Tibial nerve (tissue), 4 donors: Measurements from ENCODE around the gene FRMD4A. TPM values are rescaled to one million over a fixed set of nuclear protein-coding genes. Genes with fewer than 3 reads are reported as not detected.

Experiments used
- DNase-seq, 2 donors: peaks; one replicate each; pipeline ENCODE4 v3.0.0-alpha.2; 2019; ENCODE audit warnings: low spot score in 2 of 2
- H3K27ac ChIP-seq, 4 donors: fragments of 200-600 bp; sonication (generic) in 3 of 4; one replicate each; pipeline ENCODE4 v1.5.1; 2017 to 2019; ENCODE audit warnings: mild to moderate bottlenecking in 1 of 4
- H3K27me3 ChIP-seq, 2 donors: fragments of 200-600 bp; sonication (generic) in 1 of 2; one replicate each; pipeline versions ENCODE4 v1.5.1 to v1.6.0; 2017 to 2019
- H3K36me3 ChIP-seq, 3 donors: fragments of 200-600 bp; sonication (generic); one replicate each; pipeline ENCODE4 v1.5.1; 2018 to 2019
- H3K4me1 ChIP-seq, 4 donors: fragments of 200-600 bp; sonication (generic) in 3 of 4; one replicate each; pipeline ENCODE4 v1.5.1; 2017 to 2019
- H3K4me3 ChIP-seq, 4 donors: fragments of 200-600 bp; sonication (generic) in 3 of 4; one replicate each; pipeline ENCODE4 v1.5.1; 2017 to 2019; ENCODE audit warnings: mild to moderate bottlenecking in 1 of 4, moderate library complexity in 1 of 4
- H3K9me3 ChIP-seq, 4 donors: fragments of 200-600 bp; sonication (generic) in 3 of 4; one replicate each; pipeline ENCODE4 v1.5.1; 2017 to 2019
- CTCF ChIP-seq, 5 experiments: fragments of 200-600 bp in 3 of 5; fragments of 450-650 bp in 2 of 5; sonication (generic) in 3 of 5; IDR thresholded peaks; one replicate each; pipeline ENCODE4 v1.5.1; 2016 to 2019; ENCODE audit warnings: antibody characterized with exemption in 5 of 5, mild to moderate bottlenecking in 3 of 5, moderate library complexity in 2 of 5
- EP300 ChIP-seq, 2 donors: sonication (generic); formaldehyde crosslinking; IDR thresholded peaks; one replicate each; pipeline ENCODE4 v1.6.1; 2017; ENCODE audit warnings: antibody characterized with exemption in 2 of 2, mild to moderate bottlenecking in 1 of 2
- POLR2A ChIP-seq, 2 donors: fragments of 450-650 bp; IDR thresholded peaks; one replicate each; pipeline ENCODE4 v1.6.1; 2017; ENCODE audit warnings: antibody characterized with exemption in 2 of 2, mild to moderate bottlenecking in 2 of 2, moderate library complexity in 2 of 2
- WGBS, 2 donors: methylation state at CpG; one replicate each; pipeline ENCODE4 v1.1.5; 2018; 5-methylcytosine and 5-hydroxymethylcytosine counted together
- total RNA-seq, 4 donors: library from RNA; depleted of rRNA; stranded (reverse); fragments of >200 nt; gene quantifications; one replicate each; pipeline ENCODE4 v1.1.0, GENCODE V29; 2016

Gene FRMD4A
- total RNA-seq, 4 donors from 2014 or later, result 39.8 to 89.7 (median 53.9) TPM

DNA sequence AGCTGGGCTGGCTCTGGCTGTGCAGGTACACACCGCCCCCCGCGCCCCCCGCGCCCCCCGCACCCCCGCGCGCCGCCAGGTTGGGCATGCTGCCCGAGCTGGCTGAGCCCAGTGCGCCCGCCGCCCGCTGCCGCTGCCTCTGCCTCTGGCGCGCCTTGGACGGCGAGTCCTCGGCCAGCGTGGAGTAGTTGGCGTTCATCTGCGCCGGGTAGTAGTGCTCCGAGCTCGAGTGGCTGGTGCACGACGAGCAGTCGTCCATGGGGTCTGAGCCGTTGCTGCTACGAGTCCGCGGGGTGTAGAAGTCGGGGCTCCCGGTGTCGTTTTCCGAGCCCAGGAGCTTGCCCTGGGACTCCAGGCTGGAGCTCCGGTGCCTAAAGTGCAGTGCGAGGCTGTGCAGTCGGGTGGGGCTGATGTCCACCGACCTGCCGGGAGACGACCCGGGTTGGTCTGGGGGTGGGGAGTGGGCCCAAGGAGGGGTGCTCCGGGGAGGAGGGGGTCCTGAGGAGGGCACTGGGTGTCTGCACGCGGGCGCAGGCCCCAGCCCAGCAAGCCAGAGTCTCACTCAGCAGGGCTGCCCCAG is 673.5 kb downstream of the FRMD4A start:
- H3K9me3 ChIP-seq, result no peaks in the 10 kb centered on the region
- DNase-seq, result no peak
- peaks cover 0 to 75% (median 0%) of the 10 kb centered on the region in 3 donors for H3K36me3 ChIP-seq
- H3K27me3 ChIP-seq, result no peaks in the 10 kb centered on the region
- H3K4me1 ChIP-seq, result peaks cover 0 to 28% (median 8%) of the 10 kb centered on the region in 4 donors
- no peak overlapping the region for H3K27ac ChIP-seq
- H3K4me3 ChIP-seq, result no peak overlapping the region
- TF ChIP-seq EP300 (IDR thresholded peaks at IDR 0.05), result no peak
- no peak for TF ChIP-seq POLR2A (IDR thresholded peaks at IDR 0.05)
- TF ChIP-seq CTCF (IDR thresholded peaks at IDR 0.05), result no peak
- 81 to 93% methylated on average over 26 to 46 of the region's 49 CpGs for WGBS, 2 donors

GRCh38 chr10:13656337-13657100 is 674.2 kb downstream of the FRMD4A start:
- H3K27me3 ChIP-seq, result no peaks in the 10 kb centered on the region
- no peak overlapping the region for H3K27ac ChIP-seq
- 91 to 93% methylated on average over 59 to 68 of the region's 68 CpGs for WGBS, 2 donors
- no peak for TF ChIP-seq POLR2A (IDR thresholded peaks at IDR 0.05)
- TF ChIP-seq EP300 (IDR thresholded peaks at IDR 0.05), result no peak
- TF ChIP-seq CTCF (IDR thresholded peaks at IDR 0.05), result no peak
- DNase-seq, result no peak
- H3K9me3 ChIP-seq, result no peaks in the 10 kb centered on the region
- H3K4me3 ChIP-seq, result no peak overlapping the region
- H3K4me1 ChIP-seq, result peaks cover 0 to 23% (median 8%) of the 10 kb centered on the region in 4 donors
- peaks cover 0 to 78% (median 0%) of the 10 kb centered on the region in 3 donors for H3K36me3 ChIP-seq

GRCh38 chr10:13654846-13655245 is 675.9 kb downstream of the FRMD4A start:
- Histone ChIP-seq H3K27ac (no peak overlapping the region), H3K4me3 (no peak overlapping the region), H3K27me3 (no peaks in the 10 kb centered on the region), H3K4me1 (peaks cover 0 to 11% (median 5%) of the 10 kb centered on the region in 4 donors), H3K9me3 (no peaks in the 10 kb centered on the region), H3K36me3 (peaks cover 0 to 95% (median 0%) of the 10 kb centered on the region in 3 donors)
- WGBS, 2 donors, result 96 to 100% methylated on average over 4 of the region's 4 CpGs
- TF ChIP-seq EP300 (IDR thresholded peaks at IDR 0.05), result no peak
- no peak for DNase-seq

DNA sequence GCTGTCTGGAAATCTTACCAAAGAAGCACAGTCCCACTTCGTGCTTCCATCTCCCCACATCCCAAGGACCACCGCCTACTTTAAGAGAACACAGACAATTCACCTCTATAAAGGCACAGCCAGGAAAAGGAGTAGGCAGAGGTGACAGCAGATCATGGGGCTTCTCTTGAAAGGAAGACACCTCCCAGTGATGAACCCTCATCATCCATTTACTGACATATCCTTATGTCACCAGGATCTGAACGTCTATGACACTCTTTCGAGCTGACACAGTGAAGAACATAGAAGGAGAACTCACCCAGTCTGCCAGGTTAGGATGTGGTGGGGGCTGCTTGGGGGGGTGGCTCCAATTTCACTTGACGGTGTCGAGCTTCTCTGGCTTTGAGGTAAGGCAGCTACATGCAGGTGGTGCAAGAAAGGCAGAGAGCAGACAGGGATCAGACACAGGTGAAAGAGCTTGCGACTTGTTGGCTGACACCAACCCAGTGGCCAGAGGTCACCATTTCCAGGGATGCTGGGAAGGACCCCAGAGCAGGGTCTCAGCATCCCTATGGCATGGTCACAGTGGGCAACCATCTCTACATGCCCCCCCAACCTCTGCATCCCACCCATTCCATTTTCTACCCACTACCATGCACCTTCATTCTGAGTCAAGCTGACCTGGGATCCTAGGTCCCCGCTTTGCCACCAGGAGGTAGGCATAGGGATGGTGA is 676.5 kb downstream of the FRMD4A start:
- Histone ChIP-seq H3K36me3 (peaks cover 0 to 95% (median 0%) of the 10 kb centered on the region in 3 donors), H3K4me1 (peaks cover 0 to 5% (median under 1%) of the 10 kb centered on the region in 4 donors), H3K4me3 (no peak overlapping the region), H3K27me3 (no peaks in the 10 kb centered on the region), H3K27ac (no peak overlapping the region), H3K9me3 (no peaks in the 10 kb centered on the region)
- TF ChIP-seq EP300 (IDR thresholded peaks at IDR 0.05) (no peak), CTCF (IDR thresholded peaks at IDR 0.05) (no peak), POLR2A (IDR thresholded peaks at IDR 0.05) (no peak)
- 90 to 91% methylated on average over 8 of the region's 8 CpGs for WGBS, 2 donors
- no peak for DNase-seq

- DNase-seq, result no peak
- TF ChIP-seq EP300 (IDR thresholded peaks at IDR 0.05), result no peak
- no peak for TF ChIP-seq POLR2A (IDR thresholded peaks at IDR 0.05)
- TF ChIP-seq CTCF (IDR thresholded peaks at IDR 0.05), result no peak
- H3K4me1 ChIP-seq, result no peaks in the 10 kb centered on the region
- 51 to 54% methylated on average over 6 of the region's 6 CpGs for WGBS, 2 donors
- peaks cover 2 to 97% (median 9%) of the 10 kb centered on the region in 3 donors for H3K36me3 ChIP-seq
- H3K9me3 ChIP-seq, result no peaks in the 10 kb centered on the region
- no peak overlapping the region for H3K4me3 ChIP-seq
- H3K27me3 ChIP-seq, result no peaks in the 10 kb centered on the region
- no peak overlapping the region for H3K27ac ChIP-seq
These were observed 677.9 kb downstream of the FRMD4A start for GRCh38 chr10:13652860-13653259.
